Panc1 (cell line): ENCODE measurements around the gene LRRIQ1. TPM values are rescaled to one million over a fixed set of nuclear protein-coding genes. Genes with fewer than 3 reads are reported as not detected.

Source experiments
- ATAC-seq: fragments of 200-7000 bp; cut with Tn5 transposase; 2 replicates; pipeline ENCODE4 v1.9.1; 2020; ENCODE audit warnings: mild to moderate bottlenecking, moderate library complexity
- BruUV-seq: library from RNA; stranded (reverse); fragments of 400-500 nt; replicated peaks from 2 replicates; lab custom pipeline; 2021; lab: Mats Ljungman, UMichigan
- CTCF ChIA-PET: fragments of 300-600 bp; sonication (Branson Sonifier 250); formaldehyde crosslinking; loops from one replicate; lab custom pipeline; 2022; ENCODE audit warnings: antibody characterized with exemption; lab: Charles Lee
- POLR2A ChIA-PET: fragments of 300-600 bp; sonication (Branson Sonifier 250); formaldehyde crosslinking; loops from one replicate; lab custom pipeline; 2022; ENCODE audit warnings: antibody characterized with exemption; lab: Charles Lee
- DNase-seq: peaks from one replicate; pipeline ENCODE4 v3.0.0-alpha.2; 2010; ENCODE audit warnings: low read depth, low spot score
- H3K27ac ChIP-seq: 2 replicates; pipeline ENCODE4 v1.5.1; 2011; ENCODE audit warnings: mild to moderate bottlenecking, low read length, inconsistent platforms
- H3K27me3 ChIP-seq: fragments of 200-500 bp; sonication (Bioruptor generic); 2 replicates; pipeline ENCODE4 v1.6.0; 2014; ENCODE audit warnings: low read length, inconsistent platforms; ENCODE audit not compliant: control insufficient read depth, insufficient read depth
- H3K36me3 ChIP-seq: fragments of 200-500 bp; sonication (Bioruptor generic); 2 replicates; pipeline ENCODE4 v1.5.1; 2014; ENCODE audit warnings: inconsistent platforms, mild to moderate bottlenecking, low read length, moderate library complexity; ENCODE audit not compliant: control insufficient read depth, insufficient read depth
- H3K4me1 ChIP-seq: 2 replicates; pipeline ENCODE4 v1.5.1; 2011; ENCODE audit warnings: inconsistent platforms, mild to moderate bottlenecking, low read length, moderate library complexity; ENCODE audit not compliant: control insufficient read depth, insufficient read depth
- H3K4me3 ChIP-seq, 2 experiments: 2 replicates each; pipeline ENCODE4 v1.5.1; 2011 to 2012; ENCODE audit warnings: low read depth in 2 of 2, low read length in 2 of 2, mild to moderate bottlenecking in 2 of 2, inconsistent platforms in 1 of 2, moderate library complexity in 1 of 2
- H3K9me3 ChIP-seq: fragments of 200-500 bp; sonication (Bioruptor generic); 2 replicates; pipeline ENCODE4 v1.5.1; 2014; ENCODE audit warnings: low read depth, mild to moderate bottlenecking, inconsistent platforms, low read length, moderate library complexity; ENCODE audit not compliant: control insufficient read depth, insufficient read depth
- CTCF ChIP-seq: fragments of 450-650 bp; IDR thresholded peaks from 2 replicates; pipeline ENCODE4 v1.5.1; 2017; ENCODE audit warnings: mild to moderate bottlenecking
- POLR2AphosphoS5 ChIP-seq: IDR thresholded peaks from 2 replicates; pipeline ENCODE4 v1.6.1; 2012; ENCODE audit warnings: mild to moderate bottlenecking, low read depth, low read length, moderate library complexity
- REST ChIP-seq, 2 experiments: IDR thresholded peaks; 2 replicates each; pipeline ENCODE4 v1.6.1; 2011 to 2012; ENCODE audit warnings: low read depth in 2 of 2, control low read depth in 1 of 2, low read length in 1 of 2, mild to moderate bottlenecking in 1 of 2, moderate library complexity in 1 of 2; ENCODE audit not compliant: insufficient read depth in 1 of 2
- SIN3A ChIP-seq: IDR thresholded peaks from 2 replicates; pipeline ENCODE4 v1.6.1; 2012; ENCODE audit warnings: low read depth, mild to moderate bottlenecking, low read length, moderate library complexity, borderline replicate concordance; ENCODE audit not compliant: insufficient read depth
- TCF7L2 ChIP-seq: IDR thresholded peaks from 2 replicates; pipeline ENCODE4 v1.6.1; 2011; ENCODE audit warnings: mild to moderate bottlenecking, low read depth, low read length, inconsistent platforms
- in situ Hi-C: cut with HindIII; loops from 2 replicates; pipeline ENCODE4 v1.10.0; 2016; ENCODE audit warnings: low sequenced_read_pairs, low pct_unique_long_range_greater_than_20kb
- intact Hi-C: fragments of 100-400 bp; cut with micrococcal nuclease; formaldehyde crosslinking; loops from one replicate; pipeline ENCODE4 v1.10.0; 2022; ENCODE audit not compliant: unreplicated experiment
- total RNA-seq: library from RNA; stranded (reverse); gene quantifications from one replicate; pipeline ENCODE4 v1.2.1, GENCODE V29; 2021; ENCODE audit not compliant: unreplicated experiment

LRRIQ1 gene
- total RNA-seq, 1 experiment from 2014 or later = 0.15 TPM

- DNase-seq = no peak
- in situ Hi-C loops = no loop called here
- no TSS peak for BruUV-seq
- POLR2A ChIA-PET = no interaction called here
- Histone ChIP-seq H3K36me3 (no peaks in the 10 kb centered on the region), H3K27me3 (no peaks in the 10 kb centered on the region), H3K27ac (no peak overlapping the region), H3K4me3 (no peak overlapping the region), H3K9me3 (no peaks in the 10 kb centered on the region), H3K4me1 (no peaks in the 10 kb centered on the region)
- TF ChIP-seq POLR2AphosphoS5 (no peak), REST (IDR thresholded peaks at IDR 0.05; ENCODE audit: insufficient read depth in 1 of 2, low read depth in 2 of 2, low read length in 1 of 2) (no peak), TCF7L2 (no peak), CTCF (no peak), SIN3A (no peak)
- intact Hi-C loops = no loop called here
- CTCF ChIA-PET = no interaction called here
- ATAC-seq = no peak
These were observed 5.2 kb downstream of the LRRIQ1 start for GRCh38 chr12:85041395-85041794.

GRCh38 chr12:85043829-85044228 is 7.7 kb downstream of the LRRIQ1 start:
- DNase-seq = no peak
- Histone ChIP-seq H3K27ac (no peak overlapping the region), H3K4me1 (no peaks in the 10 kb centered on the region), H3K36me3 (no peaks in the 10 kb centered on the region), H3K4me3 (no peak overlapping the region), H3K27me3 (no peaks in the 10 kb centered on the region), H3K9me3 (no peaks in the 10 kb centered on the region)
- TF ChIP-seq TCF7L2 = no peak
- no peak for TF ChIP-seq CTCF
- no peak for TF ChIP-seq REST (IDR thresholded peaks at IDR 0.05; ENCODE audit: insufficient read depth in 1 of 2, low read depth in 2 of 2, low read length in 1 of 2)
- no peak for TF ChIP-seq POLR2AphosphoS5
- TF ChIP-seq SIN3A = no peak
- no peak for ATAC-seq
- intact Hi-C loops (no loop called here), in situ Hi-C loops (no loop called here)
- BruUV-seq = no TSS peak
- ChIA-PET CTCF (no interaction called here), POLR2A (no interaction called here)
